ENCODE results near the gene VAV3.

VAV3 gene

DNA sequence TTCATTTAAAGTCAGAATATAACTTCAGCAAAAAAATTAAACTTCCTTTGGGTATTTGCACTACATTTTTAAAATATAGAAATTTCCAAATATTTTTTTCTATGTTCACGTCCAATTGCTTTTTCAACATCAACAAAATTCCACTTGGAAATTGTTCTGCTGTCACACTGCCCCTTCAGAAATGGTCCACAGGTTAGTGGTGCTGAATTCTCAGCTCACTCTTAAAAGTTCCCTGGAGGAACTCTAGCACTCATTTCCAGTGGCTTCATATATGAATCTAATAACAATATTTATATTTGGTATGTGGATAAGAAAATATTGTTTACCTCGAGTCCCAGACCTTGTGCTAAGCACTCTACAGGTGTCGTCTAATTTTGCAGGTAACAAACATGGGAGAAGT lies 27.4 kb upstream of the VAV3 start:
- TF ChIP-seq CTCF (IDR thresholded peaks at IDR 0.05; ENCODE audit: control insufficient read depth, extremely low read depth, insufficient read depth): no peak
- no peak for DNase-seq (ENCODE audit: low read depth)
- no peak overlapping the region for H3K4me3 ChIP-seq (ENCODE audit: low read depth, low read length)

DNA sequence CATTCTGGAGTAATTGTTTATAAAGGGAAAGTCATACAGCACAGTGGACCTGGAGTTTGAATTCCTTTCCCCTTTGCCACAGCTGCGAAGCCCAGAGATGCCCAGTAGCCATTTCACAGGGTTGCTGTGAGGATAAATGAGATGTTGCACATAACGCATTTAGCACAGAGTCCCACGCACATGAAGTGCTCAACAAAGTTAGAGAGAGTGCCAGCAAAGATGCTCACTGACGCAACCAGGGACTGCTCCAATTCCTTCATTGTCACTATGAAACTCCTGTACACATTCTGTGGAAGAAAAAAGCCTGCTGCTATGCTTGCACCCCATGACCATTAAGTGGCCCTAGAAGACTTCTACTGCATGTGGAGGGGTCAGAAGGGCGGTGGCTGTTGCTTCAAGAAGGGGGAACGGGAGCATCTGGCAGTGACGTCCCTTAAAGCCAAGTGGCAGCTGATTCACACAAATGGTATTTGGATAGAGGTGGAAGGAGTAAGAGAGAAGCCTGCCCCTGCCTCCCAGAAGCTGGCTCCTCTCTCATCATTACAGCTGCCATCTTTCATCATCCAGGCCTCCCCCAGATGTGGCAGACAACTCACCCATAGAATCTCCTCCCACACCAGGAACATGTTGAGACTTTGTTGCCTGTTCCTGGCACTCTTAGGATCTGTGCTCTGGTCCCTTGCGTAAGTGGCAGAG lies 26.5 kb upstream of the VAV3 start:
- no peak overlapping the region for H3K4me3 ChIP-seq (ENCODE audit: low read depth, low read length)
- DNase-seq (ENCODE audit: low read depth): no peak
- TF ChIP-seq CTCF (IDR thresholded peaks at IDR 0.05; ENCODE audit: control insufficient read depth, extremely low read depth, insufficient read depth): no peak

DNA sequence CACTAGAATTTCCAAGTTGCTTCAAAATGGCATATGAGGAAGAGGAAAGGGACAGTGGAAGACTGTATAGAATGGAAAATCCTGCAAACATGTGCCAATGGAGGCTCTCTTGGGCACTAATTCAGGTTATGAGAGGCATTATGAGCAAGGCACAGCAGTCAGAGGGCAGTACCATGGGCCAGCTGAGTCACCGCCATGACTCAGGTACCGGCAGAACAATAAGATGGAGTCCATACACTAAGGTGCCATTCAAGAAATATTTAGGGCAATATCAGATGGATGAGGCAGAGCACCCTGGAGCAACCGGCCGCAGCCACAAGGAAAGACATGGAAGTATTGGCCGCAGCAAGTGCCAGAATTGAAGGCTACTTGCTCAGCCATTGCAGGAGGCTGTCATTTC lies 25.6 kb upstream of the VAV3 start:
- H3K4me3 ChIP-seq (ENCODE audit: low read depth, low read length): no peak overlapping the region
- no peak for DNase-seq (ENCODE audit: low read depth)
- TF ChIP-seq CTCF (IDR thresholded peaks at IDR 0.05; ENCODE audit: control insufficient read depth, extremely low read depth, insufficient read depth): no peak

DNA sequence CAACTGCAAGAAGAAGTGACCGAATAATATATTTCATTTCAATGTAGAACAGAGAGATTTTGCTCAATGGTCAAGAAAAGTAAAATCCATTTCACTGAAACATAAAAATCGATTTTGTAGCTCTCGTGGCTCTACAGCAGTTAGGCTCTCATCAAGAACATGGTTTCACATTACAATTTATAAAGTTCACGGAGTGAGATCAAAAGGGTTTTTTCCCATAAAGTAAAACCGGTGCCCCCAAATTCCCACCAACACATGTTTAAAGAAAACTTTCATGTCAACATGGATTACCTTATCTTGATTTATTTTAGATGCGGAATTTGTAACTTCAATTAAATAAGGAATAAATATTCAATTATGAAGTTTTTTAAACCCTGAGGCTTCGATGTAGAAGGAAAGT lies 16.3 kb upstream of the VAV3 start:
- TF ChIP-seq CTCF (IDR thresholded peaks at IDR 0.05; ENCODE audit: control insufficient read depth, extremely low read depth, insufficient read depth): no peak
- DNase-seq (ENCODE audit: low read depth): no peak
- no peak overlapping the region for H3K4me3 ChIP-seq (ENCODE audit: low read depth, low read length)

DNA sequence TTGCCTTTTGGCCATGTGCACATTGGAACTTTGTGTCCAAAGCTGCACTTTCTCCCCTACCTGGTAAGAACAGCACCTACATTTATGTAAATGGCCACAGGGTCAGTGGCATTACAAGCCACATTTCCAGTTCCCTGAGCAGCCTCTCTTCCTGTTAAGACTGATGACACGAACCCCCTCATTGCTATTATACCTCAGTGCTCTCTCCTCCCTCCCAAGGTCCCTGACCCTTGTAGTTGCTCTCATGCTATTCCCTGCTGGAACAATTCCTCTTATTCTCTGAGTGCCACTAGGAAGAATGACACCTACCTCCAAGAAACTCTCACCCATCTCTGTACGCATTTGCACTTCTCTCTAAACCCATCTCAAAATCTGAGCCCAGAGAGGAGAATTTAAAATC lies 14.9 kb upstream of the VAV3 start:
- no peak overlapping the region for H3K4me3 ChIP-seq (ENCODE audit: low read depth, low read length)
- TF ChIP-seq CTCF (IDR thresholded peaks at IDR 0.05; ENCODE audit: control insufficient read depth, extremely low read depth, insufficient read depth): no peak
- no peak for DNase-seq (ENCODE audit: low read depth)

- no peak for DNase-seq (ENCODE audit: low read depth)
- no peak overlapping the region for H3K4me3 ChIP-seq (ENCODE audit: low read depth, low read length)
- TF ChIP-seq CTCF (IDR thresholded peaks at IDR 0.05; ENCODE audit: control insufficient read depth, extremely low read depth, insufficient read depth): no peak
These were observed 14.1 kb upstream of the VAV3 start for GRCh38 chr1:107979088-107979487.

DNA sequence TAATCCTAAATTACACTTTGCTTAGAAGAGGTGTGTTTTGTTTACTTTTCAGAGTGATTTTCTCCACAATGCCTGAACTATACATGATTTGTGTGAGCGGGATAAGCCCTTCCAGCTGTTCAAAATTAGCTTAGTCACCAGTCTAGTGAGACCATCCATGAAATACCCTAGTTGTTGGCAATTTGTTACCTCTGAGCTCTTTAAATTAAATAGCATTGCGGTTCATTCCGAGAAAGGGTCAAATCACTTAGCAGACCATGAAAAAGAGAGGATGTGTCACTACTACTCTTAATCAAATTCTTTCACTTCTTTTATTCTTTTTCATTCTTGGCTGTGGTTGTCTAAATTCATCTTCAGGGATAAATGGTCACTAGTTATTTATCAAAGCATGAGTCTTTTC lies 11.9 kb upstream of the VAV3 start:
- H3K4me3 ChIP-seq (ENCODE audit: low read depth, low read length): no peak overlapping the region
- TF ChIP-seq CTCF (IDR thresholded peaks at IDR 0.05; ENCODE audit: control insufficient read depth, extremely low read depth, insufficient read depth): no peak
- DNase-seq (ENCODE audit: low read depth): no peak

Data from LNCaP clone FGC (cell line).